Activated CD8-positive, alpha-beta T cell treated with anti-CD3 and anti-CD28 coated beads, Interleukin-2, amount 10 ng/mL, durations not matched to agents 7 days and 5 days (primary cell): ENCODE results near the gene OR4K14. TPM values are rescaled to one million over a fixed set of nuclear protein-coding genes. Genes with fewer than 3 reads are reported as not detected.
A peak's percentile ranks its signal among the peaks of the same experiment; 100 is the strongest.

Source experiments
- ATAC-seq: fragments of 150-1000 bp; cut with Tn5 transposase; one replicate; pipeline ENCODE4 v1.10.0; 2021; ENCODE audit warnings: moderate library complexity
- CTCF ChIA-PET: fragments of 350-600 bp; sonication (Branson Sonifier 250); formaldehyde crosslinking; loops from one replicate; lab custom pipeline; 2021; ENCODE audit warnings: antibody characterized with exemption; lab: Charles Lee
- POLR2A ChIA-PET: fragments of 350-600 bp; sonication (Branson Sonifier 250); formaldehyde crosslinking; loops from one replicate; lab custom pipeline; 2021; ENCODE audit warnings: antibody characterized with exemption; lab: Charles Lee
- DNase-seq: peaks from one replicate; pipeline ENCODE4 v3.0.0-alpha.2; 2020
- H3K27ac Mint-ChIP-seq: one replicate; pipeline ENCODE4 v1.8.0; 2021; ENCODE audit warnings: mild to moderate bottlenecking, mixed read lengths
- H3K27me3 Mint-ChIP-seq: one replicate; pipeline ENCODE4 v1.8.0; 2021; ENCODE audit warnings: low read depth, mixed read lengths
- H3K36me3 Mint-ChIP-seq: one replicate; pipeline ENCODE4 v1.8.0; 2021; ENCODE audit warnings: low read depth, mixed read lengths
- H3K4me1 Mint-ChIP-seq: one replicate; pipeline ENCODE4 v1.8.0; 2021; ENCODE audit warnings: low read depth, mixed read lengths
- H3K4me3 Mint-ChIP-seq: one replicate; pipeline ENCODE4 v1.8.0; 2021; ENCODE audit warnings: mild to moderate bottlenecking, mixed read lengths
- H3K9me3 Mint-ChIP-seq: one replicate; pipeline ENCODE4 v1.8.0; 2022; ENCODE audit warnings: mixed read lengths; ENCODE audit not compliant: insufficient read depth
- total RNA-seq, 2 experiments: library from RNA; stranded (reverse); gene quantifications; one replicate each; pipeline ENCODE4 v1.2.3, GENCODE V29; 2021

Gene OR4K14
- total RNA-seq: not detected

GRCh38 chr14:20019257-20019865 is at the start of gene OR4K14:
TSS of gene OR4K14 (minus strand) at chr14:20019307. CDS start at chr14:20015193, 4,114 bp downstream.
- ATAC-seq: no peak
- no peaks in the 10 kb centered on the region for H3K4me1 Mint-ChIP-seq
- CTCF ChIA-PET: no interaction called here

GRCh38 chr14:20059745-20060144 is 40.6 kb upstream of the OR4K14 start, which contains the start of gene OR4L1:
TSS of gene OR4L1 (plus strand) at chr14:20060045. CDS start at chr14:20060045, 0 bp downstream.
- no peak within 1 kb of the TSS for H3K27ac Mint-ChIP-seq
- no peaks in the 10 kb centered on the region for H3K27me3 Mint-ChIP-seq
- no peaks in the 10 kb centered on the region for H3K9me3 Mint-ChIP-seq
- POLR2A ChIA-PET: no interaction called here
- no peak within 1 kb of the TSS for H3K4me3 Mint-ChIP-seq
- DNase-seq (no peak), ATAC-seq (no peak)
- H3K4me1 Mint-ChIP-seq: no peaks in the 10 kb centered on the region
- H3K36me3 Mint-ChIP-seq: no peaks in the 10 kb centered on the region
- CTCF ChIA-PET: no interaction called here

More at GRCh38 chr14:20019257-20019865, at the start of gene OR4K14:
- no peak within 1 kb of the TSS for H3K27ac Mint-ChIP-seq
- no peak for DNase-seq
- H3K9me3 Mint-ChIP-seq: no peaks in the 10 kb centered on the region
- H3K36me3 Mint-ChIP-seq: no peaks in the 10 kb centered on the region
- POLR2A ChIA-PET: no interaction called here
- H3K4me3 Mint-ChIP-seq: no peak within 1 kb of the TSS
- no peaks in the 10 kb centered on the region for H3K27me3 Mint-ChIP-seq

GRCh38 chr14:20048202-20048601 is 29.1 kb upstream of the OR4K14 start:
- no peak for ATAC-seq
- no peaks in the 10 kb centered on the region for H3K4me1 Mint-ChIP-seq
- no peaks in the 10 kb centered on the region for H3K27me3 Mint-ChIP-seq
- no peaks in the 10 kb centered on the region for H3K9me3 Mint-ChIP-seq
- H3K36me3 Mint-ChIP-seq: no peaks in the 10 kb centered on the region
- no peak overlapping the region for H3K4me3 Mint-ChIP-seq
- CTCF ChIA-PET: no interaction called here
- no peak overlapping the region for H3K27ac Mint-ChIP-seq
- POLR2A ChIA-PET: no interaction called here
- no peak for DNase-seq

- no peak overlapping the region for H3K4me3 Mint-ChIP-seq
- H3K27me3 Mint-ChIP-seq: no peaks in the 10 kb centered on the region
- H3K36me3 Mint-ChIP-seq: no peaks in the 10 kb centered on the region
- ChIA-PET POLR2A (no interaction called here), CTCF (no interaction called here)
- no peak overlapping the region for H3K27ac Mint-ChIP-seq
- H3K4me1 Mint-ChIP-seq: no peaks in the 10 kb centered on the region
- ATAC-seq (no peak), DNase-seq (no peak)
- H3K9me3 Mint-ChIP-seq: no peaks in the 10 kb centered on the region
Observed at GRCh38 chr14:20044243-20044642, 25.1 kb upstream of the OR4K14 start.

- ChIA-PET CTCF (no interaction called here), POLR2A (no interaction called here)
- no peaks in the 10 kb centered on the region for H3K27me3 Mint-ChIP-seq
Observed at GRCh38 chr14:20035938-20036337, 16.8 kb upstream of the OR4K14 start, which contains the start of gene OR4K13. TSS of gene OR4K13 (minus strand) at chr14:20036038. CDS start at chr14:20034758, 1,280 bp downstream.

GRCh38 chr14:20035449-20035848 is 16.3 kb upstream of the OR4K14 start:
- ATAC-seq: no peak
- Mint-ChIP-seq H3K4me3 (no peak overlapping the region), H3K9me3 (no peaks in the 10 kb centered on the region), H3K36me3 (no peaks in the 10 kb centered on the region), H3K4me1 (no peaks in the 10 kb centered on the region), H3K27ac (no peak overlapping the region), H3K27me3 (no peaks in the 10 kb centered on the region)
- POLR2A ChIA-PET: no interaction called here
- no peak for DNase-seq
- CTCF ChIA-PET: no interaction called here

More at GRCh38 chr14:20035938-20036337, 16.8 kb upstream of the OR4K14 start, which contains the start of gene OR4K13:
- no peak for ATAC-seq
- DNase-seq: no peak
- H3K27ac Mint-ChIP-seq: no peak within 1 kb of the TSS
- no peaks in the 10 kb centered on the region for H3K4me1 Mint-ChIP-seq
- H3K4me3 Mint-ChIP-seq: no peak within 1 kb of the TSS
- no peaks in the 10 kb centered on the region for H3K36me3 Mint-ChIP-seq
- no peaks in the 10 kb centered on the region for H3K9me3 Mint-ChIP-seq

GRCh38 chr14:20031058-20031457 is 12.0 kb upstream of the OR4K14 start:
- POLR2A ChIA-PET: no interaction called here
- H3K27ac Mint-ChIP-seq: no peak overlapping the region

GRCh38 chr14:20008156-20008555 is 11.0 kb downstream of the OR4K14 start:
- ChIA-PET POLR2A (no interaction called here), CTCF (no interaction called here)
- Mint-ChIP-seq H3K27me3 (no peaks in the 10 kb centered on the region), H3K27ac (no peak overlapping the region), H3K4me1 (no peaks in the 10 kb centered on the region), H3K9me3 (no peaks in the 10 kb centered on the region), H3K36me3 (no peaks in the 10 kb centered on the region), H3K4me3 (no peak overlapping the region)
- no peak for DNase-seq
- no peak for ATAC-seq

More at GRCh38 chr14:20031058-20031457, 12.0 kb upstream of the OR4K14 start:
- DNase-seq (no peak), ATAC-seq (no peak)
- Mint-ChIP-seq H3K4me3 (no peak overlapping the region), H3K4me1 (no peaks in the 10 kb centered on the region), H3K9me3 (no peaks in the 10 kb centered on the region), H3K36me3 (no peaks in the 10 kb centered on the region), H3K27me3 (no peaks in the 10 kb centered on the region)
- CTCF ChIA-PET: no interaction called here

GRCh38 chr14:20002319-20002718 is 16.8 kb downstream of the OR4K14 start:
- DNase-seq (no peak), ATAC-seq (no peak)
- no peak overlapping the region for H3K27ac Mint-ChIP-seq
- no peaks in the 10 kb centered on the region for H3K36me3 Mint-ChIP-seq
- no peaks in the 10 kb centered on the region for H3K4me1 Mint-ChIP-seq
- no peaks in the 10 kb centered on the region for H3K9me3 Mint-ChIP-seq
- ChIA-PET POLR2A (no interaction called here), CTCF (no interaction called here)
- no peak overlapping the region for H3K4me3 Mint-ChIP-seq
- no peaks in the 10 kb centered on the region for H3K27me3 Mint-ChIP-seq

GRCh38 chr14:20001863-20002262 is 17.2 kb downstream of the OR4K14 start, which contains the start of gene OR4Q2:
TSS of gene OR4Q2 (plus strand) at chr14:20002163.
- Mint-ChIP-seq H3K4me1 (no peaks in the 10 kb centered on the region), H3K4me3 (no peak within 1 kb of the TSS), H3K27me3 (no peaks in the 10 kb centered on the region), H3K9me3 (no peaks in the 10 kb centered on the region), H3K36me3 (no peaks in the 10 kb centered on the region), H3K27ac (no peak within 1 kb of the TSS)
- ATAC-seq: no peak
- POLR2A ChIA-PET: no interaction called here
- CTCF ChIA-PET: no interaction called here
- DNase-seq: no peak

- ATAC-seq: no peak
- Mint-ChIP-seq H3K9me3 (no peaks in the 10 kb centered on the region), H3K4me1 (no peaks in the 10 kb centered on the region), H3K36me3 (no peaks in the 10 kb centered on the region), H3K27me3 (peaks cover 2% of the 10 kb centered on the region), H3K4me3 (no peak overlapping the region), H3K27ac (no peak overlapping the region)
- POLR2A ChIA-PET: no interaction called here
- CTCF ChIA-PET: no interaction called here
- no peak for DNase-seq
Observed at GRCh38 chr14:19993438-19993837, 25.7 kb downstream of the OR4K14 start.

- no peaks in the 10 kb centered on the region for H3K27me3 Mint-ChIP-seq
- H3K36me3 Mint-ChIP-seq: peaks cover 11% of the 10 kb centered on the region
- H3K9me3 Mint-ChIP-seq: peaks cover 8% of the 10 kb centered on the region
- ChIA-PET POLR2A (no interaction called here), CTCF (no interaction called here)
- DNase-seq: no peak
- peak within 1 kb of the TSS; percentile 27 for H3K4me3 Mint-ChIP-seq
- H3K4me1 Mint-ChIP-seq: peaks cover 20% of the 10 kb centered on the region
- ATAC-seq: no peak
- peak within 1 kb of the TSS; percentile 81 for H3K27ac Mint-ChIP-seq
Observed at GRCh38 chr14:19975291-19975690, 43.8 kb downstream of the OR4K14 start, which contains the start of gene OR4K15. TSS of gene OR4K15 (plus strand) at chr14:19975591. CDS start at chr14:19975591, 0 bp downstream.
